T-helper 1 cell treated with Interleukin-12 subunit alpha and Interleukin-12 subunit beta and Interleukin-4 antibody, amounts not matched to agents 30 ng/mL and 1 ng/mL, for 36 hours (primary cell): ENCODE results near the gene CACNA2D3. TPM values are rescaled to one million over a fixed set of nuclear protein-coding genes. Genes with fewer than 3 reads are reported as not detected.
"Not testable (repeated sequence)": the region's sequence is repeated elsewhere in the genome, so short reads cannot be mapped to it uniquely, and the experiment has no call there.

Experiments used
- intact Hi-C: fragments of 100-400 bp; cut with micrococcal nuclease; formaldehyde crosslinking; loops from one replicate; pipeline ENCODE4 v1.15.1; 2024
- total RNA-seq: library from RNA; stranded (reverse); gene quantifications from 2 replicates; pipeline ENCODE4 v1.2.3, GENCODE V29; 2022

CACNA2D3 gene
- total RNA-seq, 1 donor from 2014 or later = not detected

- intact Hi-C loops = no loop called here
These were observed 828.1 kb downstream of the CACNA2D3 start for GRCh38 chr3:54950391-54951003.

- intact Hi-C loops = no loop called here
These were observed 829.1 kb downstream of the CACNA2D3 start for GRCh38 chr3:54951405-54951804.

- intact Hi-C loops = no loop called here
These were observed 831.7 kb downstream of the CACNA2D3 start for GRCh38 chr3:54954022-54954421.

DNA sequence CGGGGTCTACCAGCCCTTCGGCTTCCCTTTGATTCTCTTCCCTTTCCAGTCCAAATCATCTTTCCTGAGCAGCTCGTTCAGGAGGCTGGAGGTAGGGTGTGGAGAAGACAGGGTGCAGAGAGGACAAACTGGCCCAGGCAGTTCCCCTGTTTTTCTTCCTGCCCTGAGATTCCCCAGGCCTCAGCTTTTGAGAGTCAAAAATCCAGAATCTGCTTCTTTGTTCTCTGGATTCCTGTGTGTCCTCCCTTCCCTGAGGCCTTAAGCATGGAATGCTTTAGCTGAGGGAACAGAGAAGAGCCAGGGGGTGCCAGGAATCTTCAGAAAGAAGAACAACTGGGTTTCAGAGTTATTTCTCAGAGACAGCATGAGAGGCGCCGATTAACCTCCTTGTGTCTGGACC, 832.2 kb downstream of the CACNA2D3 start:
- intact Hi-C loops = no loop called here

- intact Hi-C loops = no loop called here
These were observed 833.1 kb downstream of the CACNA2D3 start for GRCh38 chr3:54955496-54955895.

DNA sequence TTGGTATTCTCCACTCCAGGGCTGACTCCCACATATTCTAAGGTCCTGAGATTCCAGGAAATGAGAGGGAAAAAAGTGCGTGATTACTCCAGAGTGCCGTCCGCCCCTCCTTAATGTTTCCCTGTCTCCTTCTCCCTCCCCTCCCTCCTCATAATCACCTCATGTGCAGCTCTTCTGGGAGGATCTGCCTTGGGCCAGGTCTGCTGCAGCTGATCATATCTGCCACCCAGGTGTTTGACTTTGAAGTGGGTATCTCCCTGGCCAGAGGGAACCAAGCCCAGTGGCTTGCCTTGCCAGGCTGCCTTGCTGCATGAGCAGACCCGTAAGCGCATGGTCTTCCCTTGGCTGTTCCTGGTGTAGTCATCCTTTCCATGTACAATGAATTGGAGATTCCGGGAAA, 833.6 kb downstream of the CACNA2D3 start:
- intact Hi-C loops = no loop called here

DNA sequence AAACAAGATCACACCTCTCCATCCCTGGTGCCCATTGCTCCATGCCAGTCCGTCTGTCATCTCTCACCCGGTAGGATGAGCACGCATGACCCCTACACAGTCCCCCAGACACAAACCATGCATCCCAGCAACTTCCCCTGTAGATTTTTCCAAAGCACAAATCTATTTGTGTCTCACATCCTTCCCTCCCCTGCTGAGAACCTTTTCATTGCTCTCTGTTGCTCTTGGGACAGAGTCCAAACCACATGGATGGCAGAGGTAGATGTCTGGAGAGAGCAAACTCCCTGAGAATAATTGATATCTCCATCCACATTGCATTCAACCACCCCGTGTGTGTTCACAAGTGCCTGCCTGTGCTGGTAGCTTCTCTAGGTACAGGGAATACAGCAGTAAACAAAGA, 835.4 kb downstream of the CACNA2D3 start:
- intact Hi-C loops = no loop called here

DNA sequence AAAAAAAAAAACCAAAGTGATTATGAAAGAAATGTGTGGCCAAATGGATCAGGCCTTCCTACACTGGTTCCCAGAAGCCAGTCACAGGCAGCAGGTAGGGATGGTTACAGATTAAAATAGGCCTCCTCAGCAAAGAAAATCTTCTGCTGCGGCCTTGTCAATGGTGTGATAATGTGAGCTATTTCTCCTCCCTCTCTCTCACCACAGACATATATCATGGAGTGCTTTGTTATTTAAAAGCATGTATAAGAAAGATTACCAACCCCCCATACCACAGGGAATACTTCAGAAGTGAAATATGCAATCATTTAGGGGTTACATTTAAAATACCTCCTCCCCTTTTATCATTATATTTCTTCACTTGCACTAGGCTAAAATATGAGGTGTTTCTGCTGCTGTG, 837.7 kb downstream of the CACNA2D3 start:
- intact Hi-C loops = no loop called here

GRCh38 chr3:54960701-54961100, 838.3 kb downstream of the CACNA2D3 start:
- intact Hi-C loops = no loop called here

DNA sequence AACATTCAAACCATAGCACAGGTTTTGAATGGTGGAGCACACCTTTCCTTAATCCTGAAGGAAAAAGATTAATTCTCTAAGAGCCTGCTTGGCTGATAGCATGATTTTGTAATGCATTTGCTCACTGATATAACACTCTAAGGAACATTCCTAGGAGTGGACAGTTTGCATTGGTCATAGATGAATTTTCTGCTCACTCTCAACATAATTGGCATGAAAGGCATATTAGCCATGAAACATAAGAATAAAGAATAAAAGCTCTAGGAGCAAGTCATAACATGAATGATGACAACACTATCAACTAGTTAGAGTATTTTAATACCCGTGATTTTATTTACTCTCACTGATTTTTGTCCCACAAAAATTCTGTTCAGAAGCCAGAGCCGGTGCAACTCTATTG, 839.8 kb downstream of the CACNA2D3 start:
- intact Hi-C loops = no loop called here

DNA sequence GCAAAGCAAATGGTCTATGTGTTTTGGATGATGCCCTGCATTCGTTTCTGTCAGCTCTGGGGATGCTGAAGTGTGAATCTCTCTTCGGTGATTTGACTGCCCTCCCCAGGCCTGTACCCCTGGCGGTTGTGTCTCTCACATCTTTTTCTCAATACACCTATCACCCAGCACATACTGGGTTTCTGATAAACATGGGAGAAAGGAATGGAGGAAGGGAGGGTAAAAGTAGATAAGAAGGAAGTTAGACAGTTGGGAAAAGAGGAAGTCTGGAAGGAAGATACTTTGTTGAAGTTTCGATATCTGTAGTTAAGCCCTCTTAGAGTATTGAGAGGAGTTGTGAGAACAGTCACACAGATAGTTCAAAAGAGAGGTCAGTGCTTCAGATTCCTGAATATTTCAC, 841.3 kb downstream of the CACNA2D3 start:
- intact Hi-C loops = no loop called here

DNA sequence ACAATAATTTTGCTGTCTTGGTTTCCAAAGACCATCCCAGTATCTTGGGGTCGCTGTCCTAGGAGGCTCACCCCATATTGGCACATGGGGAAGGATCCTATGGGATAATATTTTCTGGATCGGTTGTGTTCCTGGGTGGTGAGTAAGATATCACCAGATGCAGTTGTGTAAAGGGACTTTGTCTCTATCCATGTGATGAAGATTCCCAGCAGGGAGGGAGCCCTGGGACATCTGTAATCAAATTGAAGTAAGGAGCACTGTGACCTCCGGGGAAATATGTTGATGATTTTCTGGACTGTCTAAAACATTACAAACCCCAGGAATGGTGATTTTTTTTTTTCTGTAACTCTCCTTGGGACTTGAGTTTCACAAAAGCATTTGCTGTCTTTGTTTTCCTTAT, 841.7 kb downstream of the CACNA2D3 start:
- intact Hi-C loops = no loop called here

DNA sequence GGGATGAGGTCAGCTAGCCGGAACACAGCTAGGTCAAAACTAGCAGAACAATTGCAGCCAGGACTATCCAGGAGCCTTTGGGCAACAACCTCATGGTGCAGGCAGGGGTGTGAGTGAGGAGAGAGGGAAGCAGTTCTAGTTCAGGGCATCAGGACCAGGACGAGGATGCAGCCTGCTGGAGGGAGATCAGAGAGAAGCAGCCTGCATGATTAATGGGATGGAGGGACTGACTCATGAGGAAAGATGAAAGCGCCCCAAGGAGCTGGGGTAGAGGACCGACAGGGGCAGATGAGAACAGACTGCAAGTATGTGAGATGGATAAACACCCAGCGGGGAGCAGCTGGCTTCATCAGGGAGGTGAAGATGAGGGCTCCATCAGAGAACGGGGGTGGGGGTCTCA, 843.4 kb downstream of the CACNA2D3 start:
- intact Hi-C loops = no loop called here

GRCh38 chr3:54966979-54967378, 844.6 kb downstream of the CACNA2D3 start:
- intact Hi-C loops = no loop called here

DNA sequence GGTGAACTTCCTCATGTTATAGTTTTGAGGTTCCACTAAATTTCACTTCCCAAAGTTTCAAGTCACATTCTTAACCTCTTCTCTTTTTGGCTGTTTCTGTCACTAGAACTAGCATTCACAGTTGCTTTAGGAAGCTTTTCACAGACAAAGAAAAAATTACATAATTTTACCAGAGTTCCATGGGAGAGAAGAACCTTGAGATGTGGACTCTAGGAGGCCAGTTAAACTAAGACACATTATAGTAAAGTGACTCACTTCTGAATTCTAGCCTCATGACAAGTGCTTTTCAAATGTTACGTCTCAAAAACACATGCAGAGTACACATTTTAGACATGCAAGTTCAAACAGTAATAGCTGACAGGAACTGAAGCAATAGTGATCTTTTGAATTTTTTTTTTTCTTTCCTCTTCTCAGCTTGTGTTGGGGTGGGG, 845.4 kb downstream of the CACNA2D3 start:
- intact Hi-C loops = no loop called here

DNA sequence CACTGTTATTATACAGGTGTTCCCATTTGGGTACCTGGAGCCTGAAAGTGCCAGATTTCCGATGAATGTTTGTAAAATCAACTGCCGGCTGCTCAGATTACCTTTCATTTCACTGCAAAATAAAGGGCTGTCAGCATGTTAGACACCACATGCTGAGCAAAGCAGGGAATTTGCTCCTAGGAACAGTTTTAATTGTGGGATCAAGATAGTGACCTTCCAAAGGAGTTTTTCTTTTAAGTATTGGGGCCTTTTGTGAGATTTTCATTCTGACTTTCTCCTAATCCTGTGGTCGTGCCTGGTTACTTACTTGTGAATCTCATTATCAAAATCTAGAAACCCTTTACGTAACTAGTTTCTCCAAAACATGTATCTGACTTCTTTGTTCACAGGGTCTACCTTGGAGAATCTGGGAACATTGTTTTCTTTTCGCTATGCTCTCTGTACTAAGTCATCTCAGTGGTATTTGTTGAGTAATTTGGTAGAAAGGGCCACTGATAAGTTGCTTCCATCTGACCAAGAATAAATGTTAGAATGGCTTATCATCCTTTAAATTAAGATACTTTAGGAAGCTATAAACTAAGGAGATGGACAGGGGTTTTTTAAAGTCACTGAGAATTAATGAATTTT, 846.3 kb downstream of the CACNA2D3 start:
- intact Hi-C loops = no loop called here

GRCh38 chr3:54969652-54970051, 847.3 kb downstream of the CACNA2D3 start:
- intact Hi-C loops = no loop called here

DNA sequence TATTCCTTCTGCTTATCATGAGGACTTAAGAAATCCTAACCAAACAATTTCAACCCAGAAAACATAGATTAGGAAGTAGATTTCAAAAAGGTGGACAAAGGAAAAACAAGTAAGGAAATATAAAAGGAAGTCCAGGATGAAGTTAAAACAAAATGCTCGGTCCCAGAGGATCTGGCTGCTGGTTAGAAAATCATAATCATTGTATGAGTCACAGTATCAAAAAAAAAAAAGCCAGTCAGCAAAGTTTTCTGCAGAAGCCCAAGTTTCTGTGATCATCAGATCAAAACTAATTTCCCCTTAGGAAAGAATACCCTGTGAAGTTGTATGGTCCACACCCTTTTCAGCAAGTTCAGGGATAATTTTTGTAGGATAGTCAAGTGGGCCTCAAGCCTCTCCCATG, 848.5 kb downstream of the CACNA2D3 start:
- intact Hi-C loops = no loop called here

GRCh38 chr3:54977439-54977838, 855.1 kb downstream of the CACNA2D3 start:
- intact Hi-C loops = no loop called here

DNA sequence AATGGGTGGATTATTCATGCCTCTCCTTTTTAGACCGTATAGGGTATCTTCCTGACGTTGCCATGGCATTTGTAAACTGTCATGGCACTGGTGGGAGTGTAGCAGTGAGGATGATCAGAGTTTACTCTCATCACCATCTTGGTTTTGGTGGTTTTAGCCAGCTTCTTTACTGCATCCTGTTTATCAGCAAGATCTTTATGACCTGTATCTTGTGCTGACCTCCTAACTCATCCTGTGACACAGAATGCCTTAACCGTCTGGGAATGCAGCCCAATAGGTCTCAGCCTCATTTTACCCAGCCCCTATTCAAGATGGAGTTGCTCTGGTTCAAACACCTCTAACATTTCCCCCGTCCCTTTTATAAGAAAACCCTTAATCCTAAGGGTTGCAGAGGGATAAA, 855.6 kb downstream of the CACNA2D3 start:
- intact Hi-C loops = not testable (repeated sequence)

DNA sequence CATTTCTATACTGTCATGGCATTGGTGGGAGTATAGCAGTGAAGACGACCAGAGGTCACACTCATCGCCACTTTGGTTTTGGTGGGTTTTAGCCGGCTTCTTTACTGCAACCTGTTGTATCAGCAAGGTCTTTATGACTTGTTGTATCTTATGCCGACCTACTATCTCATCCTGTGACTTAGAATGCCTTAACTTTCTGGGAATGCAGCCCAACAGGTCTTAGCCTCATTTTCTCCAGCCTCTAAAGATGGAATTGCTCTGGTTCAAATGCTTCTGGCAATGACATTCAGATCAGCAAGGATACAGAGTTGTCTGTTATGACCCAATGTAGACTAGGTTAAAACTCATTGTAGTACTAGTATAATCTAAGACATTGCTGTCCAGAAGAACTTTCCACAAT, 860.5 kb downstream of the CACNA2D3 start:
- intact Hi-C loops = no loop called here

GRCh38 chr3:54983266-54984099, 861.1 kb downstream of the CACNA2D3 start:
- intact Hi-C loops = no loop called here

GRCh38 chr3:54985856-54986255, 863.5 kb downstream of the CACNA2D3 start:
- intact Hi-C loops = no loop called here
